Left ventricle myocardium inferior (tissue), 1 donor: ENCODE data around the gene KCNG3. TPM values are rescaled to one million over a fixed set of nuclear protein-coding genes. Genes with fewer than 3 reads are reported as not detected.

Experiments used
- DNase-seq: peaks from one replicate; pipeline ENCODE4 v3.0.0-alpha.2; 2020
- H3K27ac ChIP-seq: fragments of 200-600 bp; replicated peaks from 2 replicates; pipeline ENCODE4 v1.8.0; 2021
- H3K27me3 ChIP-seq: fragments of 200-600 bp; 2 replicates; pipeline ENCODE4 v1.8.0; 2021; ENCODE audit warnings: low read depth
- H3K36me3 ChIP-seq: fragments of 200-600 bp; 2 replicates; pipeline ENCODE4 v1.8.0; 2021
- H3K4me1 ChIP-seq: fragments of 200-600 bp; 2 replicates; pipeline ENCODE4 v1.8.0; 2021
- H3K4me3 ChIP-seq: fragments of 200-600 bp; 2 replicates; pipeline ENCODE4 v1.8.0; 2021; ENCODE audit warnings: mild to moderate bottlenecking, moderate library complexity
- H3K9me3 ChIP-seq: fragments of 200-600 bp; replicated peaks from 2 replicates; pipeline ENCODE4 v1.8.0; 2021
- CTCF ChIP-seq: fragments of 200-600 bp; IDR thresholded peaks from 2 replicates; pipeline ENCODE4 v1.8.0; 2021; ENCODE audit warnings: antibody characterized with exemption, mild to moderate bottlenecking, borderline replicate concordance
- intact Hi-C: fragments of 100-400 bp; cut with micrococcal nuclease; formaldehyde crosslinking; loops from one replicate; pipeline ENCODE4 v1.11.0; 2022
- total RNA-seq: library from RNA; stranded (reverse); fragmentation: NEBNext Ultra II Directional; extraction: Animal tissue kit (Norgen Biotek cat#: 25700); gene quantifications from one replicate; pipeline ENCODE4 v1.2.1, GENCODE V29; 2021
- donor health status: DM: no; HTN: yes; CAD: no; lungs with severe emphysema.

The KCNG3 gene
- total RNA-seq, 1 donor from 2014 or later = not detected

- Histone ChIP-seq H3K9me3 (no peaks in the 10 kb centered on the region), H3K4me1 (no peaks in the 10 kb centered on the region), H3K27me3 (peaks cover 34% of the 10 kb centered on the region), H3K36me3 (no peaks in the 10 kb centered on the region), H3K4me3 (no peak overlapping the region), H3K27ac (no peak overlapping the region)
- intact Hi-C loops = no loop called here
- no peak for DNase-seq
- TF ChIP-seq CTCF = no peak
These were observed 16.4 kb upstream of the KCNG3 start for GRCh38 chr2:42510191-42510590.

GRCh38 chr2:42504364-42505230 is 10.8 kb upstream of the KCNG3 start:
- DNase-seq = no peak
- TF ChIP-seq CTCF = no peak
- intact Hi-C loops = no loop called here

GRCh38 chr2:42503291-42503690 is 9.5 kb upstream of the KCNG3 start:
- H3K9me3 ChIP-seq = no peaks in the 10 kb centered on the region
- H3K4me1 ChIP-seq = no peaks in the 10 kb centered on the region
- H3K4me3 ChIP-seq = no peak overlapping the region
- no peak for DNase-seq
- intact Hi-C loops = no loop called here
- TF ChIP-seq CTCF = no peak
- no peak overlapping the region for H3K27ac ChIP-seq
- peaks cover 43% of the 10 kb centered on the region for H3K27me3 ChIP-seq
- H3K36me3 ChIP-seq = no peaks in the 10 kb centered on the region

More at GRCh38 chr2:42504364-42505230, 10.8 kb upstream of the KCNG3 start:
- H3K9me3 ChIP-seq = no peaks in the 10 kb centered on the region
- no peaks in the 10 kb centered on the region for H3K36me3 ChIP-seq
- peaks cover 45% of the 10 kb centered on the region for H3K27me3 ChIP-seq
- H3K4me1 ChIP-seq = no peaks in the 10 kb centered on the region
- H3K4me3 ChIP-seq = no peak overlapping the region
- no peak overlapping the region for H3K27ac ChIP-seq

GRCh38 chr2:42498497-42498896 is 4.7 kb upstream of the KCNG3 start:
- no peak for TF ChIP-seq CTCF
- intact Hi-C loops = no loop called here
- Histone ChIP-seq H3K27me3 (peaks cover 56% of the 10 kb centered on the region), H3K9me3 (no peaks in the 10 kb centered on the region), H3K4me1 (peaks cover 14% of the 10 kb centered on the region), H3K36me3 (no peaks in the 10 kb centered on the region), H3K4me3 (no peak overlapping the region), H3K27ac (no peak overlapping the region)
- no peak for DNase-seq

- Histone ChIP-seq H3K4me3 (no peak overlapping the region), H3K9me3 (no peaks in the 10 kb centered on the region), H3K27ac (no peak overlapping the region), H3K27me3 (peaks cover 75% of the 10 kb centered on the region), H3K4me1 (peaks cover 19% of the 10 kb centered on the region), H3K36me3 (no peaks in the 10 kb centered on the region)
- no peak for TF ChIP-seq CTCF
- intact Hi-C loops = no loop called here
- DNase-seq = no peak
These were observed 1.8 kb upstream of the KCNG3 start for GRCh38 chr2:42495611-42496010.
